Stimulated activated naive B cell treated with anti-CD40 and anti-IgM and Interleukin-4, amounts not matched to agents 10 μg/mL and 1 μg/mL and 100 μg/mL, for 72 hours (primary cell): Measurements from ENCODE around the gene DDX42.
"Not testable (repeated sequence)": the region's sequence is repeated elsewhere in the genome, so short reads cannot be mapped to it uniquely, and the experiment has no call there.

Experiments used
- ATAC-seq, 2 donors: fragments of 150-1000 bp; cut with Tn5 transposase; replicated peaks; 2 replicates each; pipeline ENCODE4 v1.10.0; 2021; ENCODE audit warnings: moderate library complexity in 1 of 2
- DNase-seq: peaks from one replicate; pipeline ENCODE4 v3.0.0; 2021
- H3K27ac Mint-ChIP-seq: one replicate; pipeline ENCODE4 v1.8.0; 2022; ENCODE audit warnings: mild to moderate bottlenecking, mixed read lengths
- H3K27me3 Mint-ChIP-seq, 2 donors: one replicate each; pipeline ENCODE4 v1.8.0; 2022; ENCODE audit warnings: mixed read lengths in 2 of 2
- H3K36me3 Mint-ChIP-seq, 2 donors: one replicate each; pipeline ENCODE4 v1.8.0; 2022; ENCODE audit warnings: mixed read lengths in 2 of 2, mild to moderate bottlenecking in 1 of 2
- H3K4me1 Mint-ChIP-seq, 2 donors: one replicate each; pipeline ENCODE4 v1.8.0; 2022; ENCODE audit warnings: mixed read lengths in 2 of 2, mild to moderate bottlenecking in 1 of 2
- H3K4me3 Mint-ChIP-seq, 2 donors: one replicate each; pipeline ENCODE4 v1.8.0; 2022; ENCODE audit warnings: mild to moderate bottlenecking in 2 of 2, mixed read lengths in 2 of 2, moderate library complexity in 1 of 2
- H3K9me3 Mint-ChIP-seq, 2 donors: one replicate each; pipeline ENCODE4 v1.8.0; 2022; ENCODE audit warnings: mixed read lengths in 2 of 2, mild to moderate bottlenecking in 1 of 2

The DDX42 gene

GRCh38 chr17:63796375-63796774 is 22.4 kb downstream of the DDX42 start:
- not testable (repeated sequence) for ATAC-seq, H3K27me3 Mint-ChIP-seq, H3K4me1 Mint-ChIP-seq, H3K4me3 Mint-ChIP-seq, H3K9me3 Mint-ChIP-seq, H3K27ac Mint-ChIP-seq, DNase-seq
- H3K36me3 Mint-ChIP-seq: peaks cover 23 to 47% of the 10 kb centered on the region in 2 donors

GRCh38 chr17:63798572-63799106 is 24.7 kb downstream of the DDX42 start:
- H3K27ac Mint-ChIP-seq: no peak overlapping the region
- no peak for ATAC-seq
- no peak for DNase-seq
- peaks cover 24 to 47% of the 10 kb centered on the region in 2 donors for H3K36me3 Mint-ChIP-seq
- no peaks in the 10 kb centered on the region for H3K9me3 Mint-ChIP-seq
- no peaks in the 10 kb centered on the region for H3K27me3 Mint-ChIP-seq
- H3K4me1 Mint-ChIP-seq: no peaks in the 10 kb centered on the region
- no peak overlapping the region for H3K4me3 Mint-ChIP-seq

DNA sequence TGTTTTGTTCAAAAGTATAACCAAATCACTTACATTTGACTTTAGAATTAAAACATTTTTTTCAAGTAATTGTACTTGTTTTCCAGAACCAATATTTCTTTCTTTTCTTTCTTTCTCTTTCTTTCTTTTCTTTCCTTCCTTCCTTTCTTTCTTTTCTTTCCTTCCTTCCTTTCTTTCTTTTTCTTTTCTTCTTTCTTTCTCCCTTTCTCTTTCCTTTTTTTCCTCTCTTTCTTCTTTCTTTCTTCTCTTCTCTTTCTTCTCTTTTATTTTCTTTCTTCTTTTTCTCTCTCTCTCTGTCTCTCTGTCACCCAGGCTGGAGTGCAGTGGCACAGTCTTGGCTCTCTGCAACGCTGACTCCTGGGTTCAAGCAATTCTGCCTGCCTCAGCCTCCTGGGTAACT is 26.8 kb downstream of the DDX42 start:
- ATAC-seq: no peak
- no peaks in the 10 kb centered on the region for H3K9me3 Mint-ChIP-seq
- peak overlapping the region; percentile 21 for H3K27ac Mint-ChIP-seq

GRCh38 chr17:63804328-63804727 is 30.4 kb downstream of the DDX42 start:
- DNase-seq (no peak), ATAC-seq (no peak)
- no peaks in the 10 kb centered on the region for H3K9me3 Mint-ChIP-seq
- H3K4me3 Mint-ChIP-seq: no peak overlapping the region
- peak overlapping the region; percentile 45 for H3K27ac Mint-ChIP-seq
- H3K27me3 Mint-ChIP-seq: no peaks in the 10 kb centered on the region
- H3K36me3 Mint-ChIP-seq: peaks cover 36 to 55% of the 10 kb centered on the region in 2 donors
- H3K4me1 Mint-ChIP-seq: peaks cover 6 to 17% of the 10 kb centered on the region in 2 donors

More for the DNA sequence above, 26.8 kb downstream of the DDX42 start:
- Mint-ChIP-seq H3K27me3 (no peaks in the 10 kb centered on the region), H3K4me3 (no peak overlapping the region), H3K36me3 (peaks cover 28 to 45% of the 10 kb centered on the region in 2 donors), H3K4me1 (peaks cover 0 to 5% of the 10 kb centered on the region in 2 donors)
- no peak for DNase-seq

- H3K4me1 Mint-ChIP-seq: peaks cover 10 to 25% of the 10 kb centered on the region in 2 donors
- H3K36me3 Mint-ChIP-seq: peaks cover 37 to 51% of the 10 kb centered on the region in 2 donors
- no peak overlapping the region for H3K4me3 Mint-ChIP-seq
- no peaks in the 10 kb centered on the region for H3K9me3 Mint-ChIP-seq
- H3K27me3 Mint-ChIP-seq: no peaks in the 10 kb centered on the region
- ATAC-seq (no peak), DNase-seq (no peak)
- H3K27ac Mint-ChIP-seq: no peak overlapping the region
Observed at GRCh38 chr17:63805591-63805990, 31.6 kb downstream of the DDX42 start.

- DNase-seq (no peak), ATAC-seq (peak in 1 of 2 donors; percentile 53)
- peaks cover 10 to 20% of the 10 kb centered on the region in 2 donors for H3K4me1 Mint-ChIP-seq
- no peaks in the 10 kb centered on the region for H3K27me3 Mint-ChIP-seq
- no peaks in the 10 kb centered on the region for H3K9me3 Mint-ChIP-seq
- peak overlapping the region; percentile 87 for H3K27ac Mint-ChIP-seq
- no peak overlapping the region for H3K4me3 Mint-ChIP-seq
- peaks cover 41 to 56% of the 10 kb centered on the region in 2 donors for H3K36me3 Mint-ChIP-seq
Observed at GRCh38 chr17:63809970-63810369, 36.0 kb downstream of the DDX42 start.

DNA sequence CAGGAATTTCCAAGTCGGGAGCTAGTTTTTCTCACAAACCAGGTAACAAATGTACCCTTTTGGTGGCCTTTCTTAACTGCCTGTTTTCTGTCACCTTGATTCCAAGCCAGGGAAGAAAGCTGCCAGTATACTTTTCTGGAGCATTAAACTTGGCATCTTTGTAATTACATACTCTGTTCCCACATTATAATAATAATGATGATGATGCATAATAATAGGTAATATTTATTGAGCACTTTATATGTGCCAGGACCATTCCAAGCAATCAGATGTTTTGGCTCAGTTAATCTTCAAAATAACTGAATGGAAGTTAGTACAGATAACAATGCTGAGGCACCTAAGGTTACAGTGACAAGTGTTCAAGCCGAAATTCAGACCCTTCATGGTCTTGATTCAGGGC is 42.2 kb downstream of the DDX42 start:
- peak overlapping the region; percentile 37 for H3K27ac Mint-ChIP-seq

DNA sequence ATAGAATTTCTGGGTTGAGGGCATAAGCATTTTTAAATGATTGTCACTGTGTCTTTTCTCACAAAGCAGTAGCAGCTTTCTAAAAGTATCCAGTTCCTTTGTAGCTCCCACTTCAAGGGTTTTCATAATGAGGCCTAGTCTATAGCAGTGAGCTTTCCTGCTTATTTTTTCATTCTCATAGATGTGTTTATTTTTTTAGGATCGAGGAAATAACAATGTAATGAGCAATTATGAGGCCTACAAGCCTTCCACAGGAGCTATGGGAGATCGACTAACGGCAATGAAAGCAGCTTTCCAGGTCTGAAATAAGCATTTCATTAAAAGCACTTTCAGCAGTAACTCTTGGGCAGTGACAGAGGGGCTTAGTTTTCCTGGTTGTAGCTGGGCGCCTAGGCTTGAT is 42.7 kb downstream of the DDX42 start:
- ATAC-seq (no peak), DNase-seq (no peak)
- Mint-ChIP-seq H3K36me3 (peaks cover 52 to 64% of the 10 kb centered on the region in 2 donors), H3K4me3 (no peak overlapping the region), H3K27ac (no peak overlapping the region), H3K4me1 (peaks cover 10 to 29% of the 10 kb centered on the region in 2 donors), H3K9me3 (no peaks in the 10 kb centered on the region), H3K27me3 (no peaks in the 10 kb centered on the region)

More for the DNA sequence above, 42.2 kb downstream of the DDX42 start:
- Mint-ChIP-seq H3K4me1 (peaks cover 7 to 24% of the 10 kb centered on the region in 2 donors), H3K27me3 (no peaks in the 10 kb centered on the region), H3K36me3 (peaks cover 53 to 64% of the 10 kb centered on the region in 2 donors), H3K9me3 (no peaks in the 10 kb centered on the region), H3K4me3 (no peak overlapping the region)
- DNase-seq: no peak
- no peak for ATAC-seq

DNA sequence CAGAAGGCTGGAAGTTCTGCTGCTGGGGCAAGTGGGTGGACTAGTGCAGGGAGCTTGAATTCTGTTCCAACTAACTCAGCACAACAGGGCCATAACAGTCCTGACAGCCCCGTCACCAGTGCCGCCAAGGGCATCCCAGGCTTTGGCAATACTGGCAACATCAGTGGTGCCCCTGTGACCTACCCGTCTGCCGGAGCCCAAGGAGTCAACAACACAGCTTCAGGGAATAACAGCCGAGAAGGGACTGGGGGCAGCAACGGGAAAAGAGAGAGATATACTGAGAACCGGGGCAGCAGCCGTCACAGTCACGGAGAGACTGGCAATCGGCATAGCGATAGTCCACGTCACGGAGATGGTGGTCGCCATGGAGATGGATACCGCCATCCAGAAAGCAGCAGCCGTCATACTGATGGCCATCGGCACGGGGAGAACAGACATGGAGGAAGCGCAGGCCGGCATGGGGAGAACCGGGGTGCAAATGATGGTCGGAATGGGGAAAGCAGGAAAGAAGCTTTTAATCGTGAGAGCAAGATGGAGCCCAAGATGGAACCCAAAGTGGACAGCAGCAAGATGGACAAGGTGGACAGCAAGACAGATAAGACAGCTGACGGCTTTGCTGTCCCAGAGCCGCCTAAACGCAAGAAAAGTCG is 43.9 kb downstream of the DDX42 start:
- H3K27ac Mint-ChIP-seq: no peak overlapping the region
- peaks cover 50 to 72% of the 10 kb centered on the region in 2 donors for H3K36me3 Mint-ChIP-seq
- peak overlapping the region in 1 of 2 donors; percentile 2 for H3K4me3 Mint-ChIP-seq
- no peaks in the 10 kb centered on the region for H3K9me3 Mint-ChIP-seq
- no peak for ATAC-seq
- no peaks in the 10 kb centered on the region for H3K27me3 Mint-ChIP-seq
- peaks cover 19 to 41% of the 10 kb centered on the region in 2 donors for H3K4me1 Mint-ChIP-seq
- DNase-seq: no peak

DNA sequence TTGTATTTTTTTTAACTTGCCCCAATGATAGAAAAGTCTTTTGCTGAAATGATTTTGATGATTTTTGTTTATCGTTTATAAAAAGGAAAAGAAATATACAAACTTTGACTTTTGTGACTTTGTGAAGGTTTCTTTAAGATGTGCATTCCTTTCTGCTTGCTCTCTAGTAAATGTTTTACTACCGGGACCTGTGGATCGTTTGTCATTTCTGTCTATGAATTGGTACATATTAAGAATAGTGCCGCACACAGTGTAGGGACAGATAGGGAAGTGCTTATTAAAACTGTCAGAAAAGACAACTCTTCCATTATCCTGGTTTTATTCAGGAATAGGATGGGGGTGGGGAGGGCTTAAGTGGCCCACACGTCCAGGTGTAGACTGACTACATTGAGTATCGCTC is 45.2 kb downstream of the DDX42 start:
- Mint-ChIP-seq H3K36me3 (peaks cover 53 to 76% of the 10 kb centered on the region in 2 donors), H3K9me3 (no peaks in the 10 kb centered on the region), H3K27me3 (no peaks in the 10 kb centered on the region), H3K4me1 (peaks cover 27 to 54% of the 10 kb centered on the region in 2 donors), H3K4me3 (no peak overlapping the region), H3K27ac (peak overlapping the region; percentile 69)
- DNase-seq (no peak), ATAC-seq (no peak)

DNA sequence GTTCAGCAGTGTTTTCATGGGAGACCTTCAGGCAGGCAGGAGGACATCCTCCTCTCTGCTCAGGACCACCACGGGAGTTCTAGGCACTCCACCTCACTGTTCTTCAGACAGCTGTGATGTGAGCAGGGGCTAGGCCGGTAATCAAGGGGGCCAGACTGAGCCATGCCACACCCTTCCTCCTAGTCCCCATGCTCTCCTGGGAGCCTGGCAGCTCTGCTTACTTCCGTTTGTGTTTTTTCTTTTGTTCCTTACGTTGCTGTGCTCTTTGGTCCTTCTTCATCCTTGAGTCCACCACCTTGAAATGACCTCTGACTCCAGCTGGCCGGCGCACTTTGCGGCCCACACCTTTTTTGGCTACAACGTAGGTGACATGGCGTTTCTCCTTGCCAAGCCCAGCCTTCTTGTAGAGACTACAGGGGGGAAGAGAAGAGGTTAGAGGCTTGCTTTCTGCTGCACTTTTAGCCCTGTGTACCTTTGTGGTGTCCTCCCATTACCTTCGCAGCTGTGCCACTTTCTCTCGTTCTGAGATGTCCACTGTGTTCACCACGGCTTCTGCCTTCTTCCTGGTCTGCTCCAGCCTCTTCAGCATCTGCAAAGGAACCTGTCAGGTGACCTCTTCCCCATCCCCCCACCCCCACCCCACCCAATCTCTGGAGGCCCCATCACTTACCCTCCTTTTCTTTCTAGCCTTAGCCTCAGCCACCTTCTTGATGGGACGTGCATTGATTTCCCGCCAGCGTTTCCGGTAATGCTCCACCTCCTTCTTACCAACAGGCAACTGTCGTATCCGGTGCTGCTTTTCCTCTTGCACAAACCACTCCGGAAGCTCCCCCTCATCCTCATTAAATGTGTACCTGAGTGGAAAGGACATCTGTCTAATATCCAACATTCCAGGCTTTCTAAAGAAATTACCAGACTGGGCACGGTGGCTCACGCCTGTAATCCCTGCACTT is 45.9 kb downstream of the DDX42 start:
- ATAC-seq (no peak), DNase-seq (no peak)
- Mint-ChIP-seq H3K4me3 (peak overlapping the region in 1 of 2 donors; percentile 29), H3K27me3 (no peaks in the 10 kb centered on the region), H3K36me3 (peaks cover 60 to 79% of the 10 kb centered on the region in 2 donors), H3K4me1 (peaks cover 33 to 61% of the 10 kb centered on the region in 2 donors), H3K27ac (peak overlapping the region; percentile 87), H3K9me3 (no peaks in the 10 kb centered on the region)

- peaks cover 57 to 84% of the 10 kb centered on the region in 2 donors for H3K36me3 Mint-ChIP-seq
- H3K9me3 Mint-ChIP-seq: no peaks in the 10 kb centered on the region
- H3K4me3 Mint-ChIP-seq: peak overlapping the region in 1 of 2 donors; percentile 28
- H3K4me1 Mint-ChIP-seq: peaks cover 39 to 73% of the 10 kb centered on the region in 2 donors
- no peaks in the 10 kb centered on the region for H3K27me3 Mint-ChIP-seq
- DNase-seq: no peak
- peak overlapping the region; percentile 87 for H3K27ac Mint-ChIP-seq
- ATAC-seq: no peak
Observed at GRCh38 chr17:63820963-63821561, 47.1 kb downstream of the DDX42 start.

DNA sequence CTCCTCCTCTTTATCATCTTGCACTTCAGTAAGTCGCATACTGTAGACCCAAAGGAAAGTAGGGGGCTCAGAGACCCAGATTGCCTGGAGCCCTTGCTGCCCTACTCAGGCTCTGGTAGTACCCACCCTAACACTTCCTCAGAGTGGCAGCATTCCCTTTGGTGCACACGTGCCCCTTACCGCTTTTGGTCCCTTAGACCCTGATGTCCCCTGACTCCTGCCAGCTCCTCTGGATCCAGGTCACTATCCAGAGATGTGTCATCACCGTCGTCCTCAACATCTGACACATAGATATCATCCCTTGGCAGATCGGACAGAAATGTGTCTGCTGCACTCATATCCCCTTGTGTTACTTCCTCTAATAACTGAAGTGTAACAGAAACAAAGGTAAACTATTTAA is 47.8 kb downstream of the DDX42 start:
- Mint-ChIP-seq H3K4me1 (peaks cover 44 to 80% of the 10 kb centered on the region in 2 donors), H3K4me3 (peak overlapping the region; percentile 23 to 29), H3K9me3 (no peaks in the 10 kb centered on the region), H3K36me3 (peaks cover 56 to 90% of the 10 kb centered on the region in 2 donors), H3K27ac (peak overlapping the region; percentile 89), H3K27me3 (no peaks in the 10 kb centered on the region)
- ATAC-seq (peak; percentile 33 to 43), DNase-seq (no peak)

GRCh38 chr17:63822537-63822936 is 48.6 kb downstream of the DDX42 start:
- Mint-ChIP-seq H3K9me3 (no peaks in the 10 kb centered on the region), H3K27ac (peak overlapping the region; percentile 89), H3K4me3 (peak overlapping the region in 1 of 2 donors; percentile 6), H3K27me3 (no peaks in the 10 kb centered on the region), H3K36me3 (peaks cover 56 to 94% of the 10 kb centered on the region in 2 donors), H3K4me1 (peaks cover 44 to 80% of the 10 kb centered on the region in 2 donors)
- DNase-seq: no peak
- no peak for ATAC-seq
